ENCODE results near the gene MRGPRD.

- TF ChIP-seq ELF4 (IDR thresholded peaks at IDR 0.05) (no peak), SP1 (IDR thresholded peaks at IDR 0.05) (no peak), FOXK2 (IDR thresholded peaks at IDR 0.05) (no peak), LEF1 (IDR thresholded peaks at IDR 0.05; ENCODE audit: borderline replicate concordance) (no peak), SUZ12 (IDR thresholded peaks at IDR 0.05) (no peak)
These were observed 22.6 kb upstream of the MRGPRD start for GRCh38 chr11:69003301-69003865.

All from HEK293T (cell line).